Right lobe of liver (tissue), 4 donors: Measurements from ENCODE around the gene PLGRKT.

Experiments used
- CTCF ChIP-seq, 4 donors: fragments of 200-600 bp in 3 of 4; fragments of 450-650 bp in 1 of 4; IDR thresholded peaks; one replicate each; pipeline versions ENCODE4 v1.5.1 to v1.8.0; 2016 to 2022; ENCODE audit warnings: antibody characterized with exemption in 4 of 4, mild to moderate bottlenecking in 2 of 4
- POLR2A ChIP-seq: fragments of 450-650 bp; IDR thresholded peaks from one replicate; pipeline ENCODE4 v1.6.1; 2017; ENCODE audit warnings: antibody characterized with exemption, mild to moderate bottlenecking
- donor health status: DM: no; HTN: no; CAD: no.
- donor health status: DM: no; HTN: no; CAD: no.
- donor health status: DM: no; HTN: yes; CAD: no.

GRCh38 chr9:5455181-5455580 lies 17.5 kb upstream of the PLGRKT start:
- TF ChIP-seq CTCF (IDR thresholded peaks at IDR 0.05) (no peak), POLR2A (no peak)
